Endometrial microvascular endothelial cells (primary cell): ENCODE data around the gene BMP8B. TPM values are rescaled to one million over a fixed set of nuclear protein-coding genes. Genes with fewer than 3 reads are reported as not detected.

Experiments
- in situ Hi-C: cut with HindIII; loops from 2 replicates; pipeline ENCODE4 v1.10.0; 2017; ENCODE audit warnings: low sequenced_read_pairs, low pct_unique_long_range_greater_than_20kb; ENCODE audit errors: inconsistent ontology term
- total RNA-seq: library from RNA; depleted of rRNA; stranded (reverse); fragments of >200 nt; gene quantifications from one replicate; pipeline ENCODE4 v1.2.3, GENCODE V29; 2015; ENCODE audit errors: inconsistent ontology term

Gene BMP8B
- total RNA-seq, 1 donor from 2014 or later: not detected

- in situ Hi-C loops: no loop called here
Observed at GRCh38 chr1:39707506-39707905, 81.2 kb downstream of the BMP8B start.

Other genes starting within 250 kb of the BMP8B start
- 234 TPM for gene PABPC4, start 212.1 kb downstream of the BMP8B start, total RNA-seq
- gene HEYL, start 149.2 kb downstream of the BMP8B start, total RNA-seq: 0.09 TPM
- not detected for gene NT5C1A, start 116.8 kb downstream of the BMP8B start, total RNA-seq
- gene HPCAL4, start 97.4 kb downstream of the BMP8B start, total RNA-seq: not detected
- 35.0 TPM for gene PPIE, start 50.0 kb downstream of the BMP8B start, total RNA-seq
- gene OXCT2, start 17.5 kb downstream of the BMP8B start, total RNA-seq: 5.7 TPM
- gene TRIT1, start 94.6 kb upstream of the BMP8B start, total RNA-seq: 7.2 TPM
- not detected for gene MYCL, start 113.1 kb upstream of the BMP8B start, total RNA-seq
- gene MFSD2A, start 166.3 kb upstream of the BMP8B start, total RNA-seq: 6.3 TPM